Mesendoderm (in vitro differentiated cells): ENCODE results near the gene MAP1B.
A peak's percentile ranks its signal among the peaks of the same experiment; 100 is the strongest.

Source experiments
- DNase-seq: peaks from one replicate; pipeline ENCODE4 v3.0.0; 2013
- H2AK5ac ChIP-seq: 2 replicates; pipeline ENCODE4 v1.6.1; 2013; ENCODE audit warnings: low read length, inconsistent platforms
- H2BK120ac ChIP-seq: 2 replicates; pipeline ENCODE4 v1.6.1; 2013; ENCODE audit warnings: low read depth, mild to moderate bottlenecking, low read length, moderate library complexity, mixed read lengths
- H2BK15ac ChIP-seq: replicated peaks from 2 replicates; pipeline ENCODE4 v1.6.1; 2013; ENCODE audit warnings: low read depth, mild to moderate bottlenecking, moderate library complexity
- H2BK5ac ChIP-seq: 2 replicates; pipeline ENCODE4 v1.6.1; 2013; ENCODE audit warnings: low read length, inconsistent platforms
- H3K18ac ChIP-seq: 2 replicates; pipeline ENCODE4 v1.6.1; 2013; ENCODE audit warnings: mild to moderate bottlenecking, low read length, mixed read lengths
- H3K23ac ChIP-seq: one replicate; pipeline ENCODE4 v1.6.1; 2013; ENCODE audit warnings: low read length
- H3K27ac ChIP-seq: 2 replicates; pipeline ENCODE4 v1.5.1; 2013; ENCODE audit warnings: low read depth, mild to moderate bottlenecking, inconsistent platforms, low read length, moderate library complexity
- H3K27me3 ChIP-seq: 2 replicates; pipeline ENCODE4 v1.6.1; 2013; ENCODE audit warnings: low read length, control low read depth, mild to moderate bottlenecking, inconsistent platforms; ENCODE audit not compliant: insufficient read depth, poor library complexity
- H3K36me3 ChIP-seq: 2 replicates; pipeline ENCODE4 v1.6.1; 2013; ENCODE audit warnings: low read length, inconsistent platforms; ENCODE audit not compliant: control insufficient read depth, insufficient read depth
- H3K4ac ChIP-seq: one replicate; pipeline ENCODE4 v1.6.1; 2013; ENCODE audit warnings: low read depth, mild to moderate bottlenecking, low read length, moderate library complexity
- H3K4me1 ChIP-seq: 2 replicates; pipeline ENCODE4 v1.6.1; 2013; ENCODE audit warnings: low read depth, low read length, inconsistent platforms; ENCODE audit not compliant: control insufficient read depth
- H3K4me2 ChIP-seq: 2 replicates; pipeline ENCODE4 v1.6.1; 2013; ENCODE audit warnings: low read length
- H3K4me3 ChIP-seq: 2 replicates; pipeline ENCODE4 v1.5.1; 2013; ENCODE audit warnings: mild to moderate bottlenecking, low read length
- H3K56ac ChIP-seq: one replicate; pipeline ENCODE4 v1.6.1; 2013; ENCODE audit warnings: low read length
- H3K79me1 ChIP-seq: 2 replicates; pipeline ENCODE4 v1.6.1; 2013; ENCODE audit warnings: low read length, inconsistent platforms
- H3K79me2 ChIP-seq: 2 replicates; pipeline ENCODE4 v1.6.1; 2013; ENCODE audit warnings: mild to moderate bottlenecking, low read length; ENCODE audit not compliant: control insufficient read depth, insufficient read depth
- H3K9ac ChIP-seq: 2 replicates; pipeline ENCODE4 v1.6.1; 2013; ENCODE audit warnings: low read length, inconsistent platforms
- H4K5ac ChIP-seq: one replicate; pipeline ENCODE4 v1.6.1; 2013; ENCODE audit warnings: low read length
- H4K8ac ChIP-seq: one replicate; pipeline ENCODE4 v1.6.1; 2013; ENCODE audit warnings: low read depth, mild to moderate bottlenecking, control low read depth, low read length, moderate library complexity
- whole genome bisulfite sequencing: extraction: QIAGEN DNeasy Blood & Tissue Kit; methylation state at CpG from one replicate; pipeline ENCODE4 v1.1.7; 2013; ENCODE audit warnings: low lambda C conversion rate, missing lambda C conversion rate; ENCODE audit not compliant: insufficient coverage; ENCODE audit errors: extremely low coverage; 5-methylcytosine and 5-hydroxymethylcytosine counted together
- small RNA-seq: library from polyadenylated mRNA; stranded (forward); fragments of <200 nt; extraction: miRNeasy Mini kit (QIAGEN cat#:217004); gene quantifications from one replicate; pipeline ENCODE3, GENCODE V24; 2013; ENCODE audit not compliant: insufficient read depth

MAP1B gene

GRCh38 chr5:72252574-72253155 is 145.4 kb downstream of the MAP1B start:
- Histone ChIP-seq H3K79me1 (no peaks in the 10 kb centered on the region), H3K79me2 (no peaks in the 10 kb centered on the region), H3K18ac (no peak overlapping the region), H2AK5ac (no peak overlapping the region), H3K56ac (no peak overlapping the region), H3K23ac (no peak overlapping the region), H3K4me2 (no peak overlapping the region), H4K5ac (no peak overlapping the region), H4K8ac (no peak overlapping the region), H3K4ac (no peak overlapping the region), H3K27ac (no peak overlapping the region), H3K27me3 (no peaks in the 10 kb centered on the region), H2BK120ac (no peak overlapping the region), H3K36me3 (no peaks in the 10 kb centered on the region), H2BK5ac (no peak overlapping the region), H3K9ac (no peak overlapping the region), H3K4me3 (no peak overlapping the region), H3K4me1 (peaks cover 4% of the 10 kb centered on the region), H2BK15ac (no peak overlapping the region)
- no peak for DNase-seq
- WGBS, result no CpG with 5 or more reads among the region's 5 CpGs

GRCh38 chr5:72255237-72255636 is 148.0 kb downstream of the MAP1B start:
- Histone ChIP-seq H3K23ac (no peak overlapping the region), H2BK120ac (no peak overlapping the region), H3K79me1 (no peaks in the 10 kb centered on the region), H3K27ac (no peak overlapping the region), H3K9ac (no peak overlapping the region), H2AK5ac (no peak overlapping the region), H3K18ac (no peak overlapping the region), H3K4me2 (no peak overlapping the region), H3K27me3 (no peaks in the 10 kb centered on the region), H4K8ac (no peak overlapping the region), H3K79me2 (no peaks in the 10 kb centered on the region), H3K4ac (no peak overlapping the region), H2BK15ac (no peak overlapping the region), H4K5ac (no peak overlapping the region), H3K56ac (no peak overlapping the region), H2BK5ac (no peak overlapping the region), H3K4me3 (no peak overlapping the region), H3K4me1 (peaks cover 4% of the 10 kb centered on the region), H3K36me3 (no peaks in the 10 kb centered on the region)
- WGBS, result 100% methylated on average over 1 of the region's 3 CpGs
- DNase-seq, result no peak

- H3K79me1 ChIP-seq, result no peaks in the 10 kb centered on the region
- H3K4me2 ChIP-seq, result no peak overlapping the region
- H3K79me2 ChIP-seq, result no peaks in the 10 kb centered on the region
- no peak overlapping the region for H4K5ac ChIP-seq
- no CpG with 5 or more reads among the region's 2 CpGs for WGBS
- no peaks in the 10 kb centered on the region for H3K27me3 ChIP-seq
- no peak overlapping the region for H4K8ac ChIP-seq
- no peak overlapping the region for H3K4me3 ChIP-seq
- no peak overlapping the region for H3K9ac ChIP-seq
- peaks cover 4% of the 10 kb centered on the region for H3K4me1 ChIP-seq
- no peak overlapping the region for H3K27ac ChIP-seq
- no peak overlapping the region for H2AK5ac ChIP-seq
- H2BK120ac ChIP-seq, result no peak overlapping the region
- DNase-seq, result no peak
- no peaks in the 10 kb centered on the region for H3K36me3 ChIP-seq
- H3K56ac ChIP-seq, result no peak overlapping the region
- no peak overlapping the region for H2BK5ac ChIP-seq
- H3K4ac ChIP-seq, result no peak overlapping the region
- H3K18ac ChIP-seq, result no peak overlapping the region
- H3K23ac ChIP-seq, result no peak overlapping the region
- no peak overlapping the region for H2BK15ac ChIP-seq
Measured at GRCh38 chr5:72255670-72256069, 148.4 kb downstream of the MAP1B start.

- no peak overlapping the region for H2BK15ac ChIP-seq
- H3K4me1 ChIP-seq, result peaks cover 2% of the 10 kb centered on the region
- H3K27me3 ChIP-seq, result no peaks in the 10 kb centered on the region
- no peaks in the 10 kb centered on the region for H3K79me1 ChIP-seq
- H3K27ac ChIP-seq, result no peak overlapping the region
- H3K18ac ChIP-seq, result no peak overlapping the region
- no peaks in the 10 kb centered on the region for H3K36me3 ChIP-seq
- no peak overlapping the region for H3K9ac ChIP-seq
- WGBS, result no CpG with 5 or more reads among the region's 2 CpGs
- H3K4me2 ChIP-seq, result no peak overlapping the region
- H2BK5ac ChIP-seq, result no peak overlapping the region
- H3K56ac ChIP-seq, result no peak overlapping the region
- H4K8ac ChIP-seq, result no peak overlapping the region
- no peak overlapping the region for H3K23ac ChIP-seq
- H4K5ac ChIP-seq, result no peak overlapping the region
- H2AK5ac ChIP-seq, result no peak overlapping the region
- no peak overlapping the region for H3K4me3 ChIP-seq
- no peaks in the 10 kb centered on the region for H3K79me2 ChIP-seq
- no peak overlapping the region for H2BK120ac ChIP-seq
- no peak for DNase-seq
- H3K4ac ChIP-seq, result no peak overlapping the region
Measured at GRCh38 chr5:72256536-72256935, 149.3 kb downstream of the MAP1B start.

Small RNA genes lying within 50 kb of the gene (small RNA-seq; reads per million reads assigned to genes)
- 1.8 reads per million, percentile 8 among the genes with 10 or more reads in this experiment for gene MIR4803
